Measurements from ENCODE around the gene AKAP10.
"Not testable (repeated sequence)": the region's sequence is repeated elsewhere in the genome, so short reads cannot be mapped to it uniquely, and the experiment has no call there.

AKAP10 gene

GRCh38 chr17:19975601-19976000 is 2.0 kb downstream of the AKAP10 start:
- Histone ChIP-seq H3K9me3 (ENCODE audit: insufficient read depth, low read depth, low read length) (peaks cover 9% of the 10 kb centered on the region; the same call in 1 of the 2 replicates), H3K27me3 (ENCODE audit: insufficient read depth, low read length) (no peaks in the 10 kb centered on the region), H3K9ac (ENCODE audit: low read depth, low read length) (no peak overlapping the region), H3K4me1 (ENCODE audit: insufficient read depth, low read length) (peaks cover 10% of the 10 kb centered on the region; the same call in 1 of the 2 replicates), H3K4me3 (ENCODE audit: low read length) (no peak overlapping the region), H3K27ac (ENCODE audit: low read depth, low read length) (no peak overlapping the region), H3K36me3 (ENCODE audit: insufficient read depth, low read length) (peaks cover 24% of the 10 kb centered on the region)
- WGBS = 96% methylated on average over 3 of the region's 3 CpGs

- 96% methylated on average over 1 of the region's 2 CpGs for WGBS
- no peak overlapping the region for H3K9ac ChIP-seq (ENCODE audit: low read depth, low read length)
- H3K4me3 ChIP-seq (ENCODE audit: low read length) = no peak overlapping the region
- no peak overlapping the region for H3K27ac ChIP-seq (ENCODE audit: low read depth, low read length)
- H3K4me1 ChIP-seq (ENCODE audit: insufficient read depth, low read length) = peaks cover 7% of the 10 kb centered on the region; the same call in 1 of the 2 replicates
- peaks cover 48% of the 10 kb centered on the region for H3K36me3 ChIP-seq (ENCODE audit: insufficient read depth, low read length)
- H3K9me3 ChIP-seq (ENCODE audit: insufficient read depth, low read depth, low read length) = no peaks in the 10 kb centered on the region
- no peaks in the 10 kb centered on the region for H3K27me3 ChIP-seq (ENCODE audit: insufficient read depth, low read length)
Measured at GRCh38 chr17:19973156-19973555, 4.5 kb downstream of the AKAP10 start.

- WGBS = 93% methylated on average over 1 of the region's 2 CpGs
- H3K36me3 ChIP-seq (ENCODE audit: insufficient read depth, low read length) = peaks cover 84% of the 10 kb centered on the region
- not testable (repeated sequence) for H3K9me3 ChIP-seq (ENCODE audit: insufficient read depth, low read depth, low read length)
Measured at GRCh38 chr17:19962954-19963353, 14.7 kb downstream of the AKAP10 start.

GRCh38 chr17:19958023-19958422 is 19.6 kb downstream of the AKAP10 start:
- H3K9me3 ChIP-seq (ENCODE audit: insufficient read depth, low read depth, low read length) = no peaks in the 10 kb centered on the region
- peak overlapping the region; percentile 17; the same call in 1 of the 2 replicates for H3K4me3 ChIP-seq (ENCODE audit: low read length)
- H3K27ac ChIP-seq (ENCODE audit: low read depth, low read length) = peak overlapping the region; percentile 93
- H3K36me3 ChIP-seq (ENCODE audit: insufficient read depth, low read length) = peaks cover 85% of the 10 kb centered on the region
- H3K4me1 ChIP-seq (ENCODE audit: insufficient read depth, low read length) = peaks cover 12% of the 10 kb centered on the region
- H3K9ac ChIP-seq (ENCODE audit: low read depth, low read length) = peak overlapping the region; percentile 69; the same call in 1 of the 2 replicates
- no peaks in the 10 kb centered on the region for H3K27me3 ChIP-seq (ENCODE audit: insufficient read depth, low read length)
- 58% methylated on average over 5 of the region's 5 CpGs for WGBS

More at GRCh38 chr17:19962954-19963353, 14.7 kb downstream of the AKAP10 start:
- H3K9ac ChIP-seq (ENCODE audit: low read depth, low read length); H3K4me3 ChIP-seq (ENCODE audit: low read length); H3K4me1 ChIP-seq (ENCODE audit: insufficient read depth, low read length); H3K27ac ChIP-seq (ENCODE audit: low read depth, low read length); H3K27me3 ChIP-seq (ENCODE audit: insufficient read depth, low read length): not testable (repeated sequence)

DNA sequence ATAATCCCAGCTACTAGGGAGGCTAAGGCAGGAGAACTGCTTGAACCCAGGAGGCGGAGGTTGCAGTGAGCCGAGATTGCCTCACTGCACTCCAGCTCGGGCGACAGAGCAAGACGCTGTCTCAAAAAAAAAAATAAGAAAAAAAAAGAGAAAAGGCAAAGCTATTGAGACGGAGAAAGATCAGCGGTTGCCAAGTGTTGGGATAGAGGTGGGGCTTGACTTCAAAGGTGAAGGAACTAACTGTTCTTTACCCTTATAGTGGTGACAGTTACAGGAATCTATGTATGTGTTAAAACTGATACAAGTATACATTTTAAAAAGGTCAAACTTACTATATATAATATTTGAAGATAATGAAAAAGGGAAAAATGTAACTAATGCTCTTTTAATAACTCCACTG is 22.5 kb downstream of the AKAP10 start:
- H3K9me3 ChIP-seq (ENCODE audit: insufficient read depth, low read depth, low read length) = peaks cover 4% of the 10 kb centered on the region; the same call in 1 of the 2 replicates
- no peak overlapping the region for H3K9ac ChIP-seq (ENCODE audit: low read depth, low read length)
- H3K27ac ChIP-seq (ENCODE audit: low read depth, low read length) = no peak overlapping the region
- H3K27me3 ChIP-seq (ENCODE audit: insufficient read depth, low read length) = no peaks in the 10 kb centered on the region
- 98% methylated on average over 7 of the region's 7 CpGs for WGBS
- H3K4me1 ChIP-seq (ENCODE audit: insufficient read depth, low read length) = peaks cover 12% of the 10 kb centered on the region
- H3K4me3 ChIP-seq (ENCODE audit: low read length) = no peak overlapping the region
- peaks cover 66% of the 10 kb centered on the region for H3K36me3 ChIP-seq (ENCODE audit: insufficient read depth, low read length)

GRCh38 chr17:19951411-19951810 is 26.2 kb downstream of the AKAP10 start:
- H3K9ac ChIP-seq (ENCODE audit: low read depth, low read length); H3K4me1 ChIP-seq (ENCODE audit: insufficient read depth, low read length); H3K4me3 ChIP-seq (ENCODE audit: low read length); H3K27ac ChIP-seq (ENCODE audit: low read depth, low read length); H3K9me3 ChIP-seq (ENCODE audit: insufficient read depth, low read depth, low read length); H3K27me3 ChIP-seq (ENCODE audit: insufficient read depth, low read length): not testable (repeated sequence)
- peaks cover 50% of the 10 kb centered on the region for H3K36me3 ChIP-seq (ENCODE audit: insufficient read depth, low read length)
- 90% methylated on average over 1 of the region's 5 CpGs for WGBS

DNA sequence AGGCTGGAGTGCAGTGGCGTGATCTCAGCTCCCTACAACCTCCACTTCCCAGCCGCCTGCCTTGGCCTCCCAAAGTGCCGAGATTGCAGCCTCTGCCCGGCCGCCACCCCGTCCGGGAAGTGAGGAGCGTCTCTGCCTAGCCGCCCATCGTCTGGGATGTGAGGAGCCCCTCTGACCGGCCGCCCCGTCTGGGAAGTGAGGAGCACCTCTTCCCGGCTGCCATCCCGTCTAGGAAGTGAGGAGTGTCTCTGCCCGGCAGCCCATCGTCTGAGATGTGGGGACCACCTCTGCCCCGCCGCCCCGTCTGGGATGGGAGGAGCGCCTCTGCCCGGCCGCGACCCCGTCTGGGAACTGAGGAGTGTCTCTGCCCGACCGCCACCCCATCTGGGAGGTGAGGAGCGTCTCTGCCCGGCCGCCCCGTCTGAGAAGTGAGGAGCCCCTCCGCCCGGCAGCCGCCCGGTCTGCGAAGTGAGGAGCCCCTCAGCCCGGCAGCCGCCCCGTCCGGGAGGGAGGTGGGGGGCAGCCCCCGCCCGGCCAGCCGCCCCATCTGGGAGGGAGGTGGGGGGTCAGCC is 26.9 kb downstream of the AKAP10 start:
- H3K27ac ChIP-seq (ENCODE audit: low read depth, low read length); H3K9me3 ChIP-seq (ENCODE audit: insufficient read depth, low read depth, low read length); H3K4me3 ChIP-seq (ENCODE audit: low read length); H3K27me3 ChIP-seq (ENCODE audit: insufficient read depth, low read length); H3K4me1 ChIP-seq (ENCODE audit: insufficient read depth, low read length); H3K9ac ChIP-seq (ENCODE audit: low read depth, low read length): not testable (repeated sequence)
- H3K36me3 ChIP-seq (ENCODE audit: insufficient read depth, low read length) = peaks cover 48% of the 10 kb centered on the region
- WGBS = 97% methylated on average over 40 of the region's 43 CpGs

GRCh38 chr17:19948116-19948943 is 29.3 kb downstream of the AKAP10 start:
- H3K9me3 ChIP-seq (ENCODE audit: insufficient read depth, low read depth, low read length) = peaks cover 4% of the 10 kb centered on the region; the same call in 1 of the 2 replicates
- no peaks in the 10 kb centered on the region for H3K27me3 ChIP-seq (ENCODE audit: insufficient read depth, low read length)
- H3K4me3 ChIP-seq (ENCODE audit: low read length) = no peak overlapping the region
- peaks cover 49% of the 10 kb centered on the region for H3K36me3 ChIP-seq (ENCODE audit: insufficient read depth, low read length)
- no peak overlapping the region for H3K27ac ChIP-seq (ENCODE audit: low read depth, low read length)
- WGBS = 74% methylated on average over 10 of the region's 10 CpGs
- H3K4me1 ChIP-seq (ENCODE audit: insufficient read depth, low read length) = peaks cover 9% of the 10 kb centered on the region
- no peak overlapping the region for H3K9ac ChIP-seq (ENCODE audit: low read depth, low read length)

DNA sequence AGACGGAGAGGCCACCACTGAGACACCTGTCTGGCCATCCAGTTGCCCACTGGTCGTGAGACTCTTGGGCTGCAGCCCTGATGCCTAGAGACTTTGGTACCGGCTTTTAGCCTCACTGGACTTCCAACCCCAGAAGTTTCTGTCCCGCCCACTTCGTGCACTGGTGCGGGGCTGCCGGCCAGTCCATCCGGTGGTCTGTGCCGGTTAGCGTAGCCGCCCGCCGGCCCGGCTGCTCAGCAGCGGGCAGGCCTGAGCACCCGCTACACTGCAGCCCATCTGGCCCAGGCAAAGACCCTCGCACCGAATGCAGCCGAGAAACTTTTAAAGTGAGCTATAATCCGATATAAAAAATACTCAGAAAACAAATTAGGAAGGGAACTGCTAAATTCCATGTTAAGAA is 30.7 kb downstream of the AKAP10 start:
- no peak overlapping the region for H3K4me3 ChIP-seq (ENCODE audit: low read length)
- no peak overlapping the region for H3K9ac ChIP-seq (ENCODE audit: low read depth, low read length)
- peaks cover 18% of the 10 kb centered on the region for H3K4me1 ChIP-seq (ENCODE audit: insufficient read depth, low read length)
- no peaks in the 10 kb centered on the region for H3K9me3 ChIP-seq (ENCODE audit: insufficient read depth, low read depth, low read length)
- H3K27me3 ChIP-seq (ENCODE audit: insufficient read depth, low read length) = no peaks in the 10 kb centered on the region
- no peak overlapping the region for H3K27ac ChIP-seq (ENCODE audit: low read depth, low read length)
- 92% methylated on average over 20 of the region's 20 CpGs for WGBS
- peaks cover 50% of the 10 kb centered on the region for H3K36me3 ChIP-seq (ENCODE audit: insufficient read depth, low read length)

DNA sequence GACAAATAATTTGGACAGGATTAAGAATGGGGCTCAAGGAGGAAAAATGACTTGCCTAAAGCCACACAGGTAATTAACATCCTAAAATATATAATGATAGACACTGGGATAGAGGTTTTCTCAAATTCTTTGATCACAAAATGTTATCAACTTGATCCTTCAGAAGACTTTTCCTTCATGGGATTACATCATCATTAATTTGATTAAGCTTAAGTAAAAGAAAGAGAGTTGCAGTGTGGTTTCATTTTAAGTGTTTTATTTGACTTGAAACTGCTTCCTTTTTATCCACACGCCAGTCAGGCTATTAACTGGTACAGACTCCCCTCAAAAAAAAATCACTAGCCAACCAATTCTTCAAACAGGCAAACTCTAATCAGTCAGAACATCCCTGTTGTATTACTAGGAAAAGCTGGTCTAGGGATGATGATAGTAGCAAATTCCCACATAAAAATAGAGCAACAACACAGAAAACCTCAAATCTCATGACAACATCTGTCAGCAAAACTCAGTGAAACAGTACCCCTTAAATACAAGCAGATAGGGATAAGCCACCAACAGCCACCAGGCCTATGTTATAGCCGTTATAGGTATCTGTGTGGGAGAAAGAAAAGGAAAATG is 32.5 kb downstream of the AKAP10 start:
- H3K4me3 ChIP-seq (ENCODE audit: low read length) = no peak overlapping the region
- H3K9me3 ChIP-seq (ENCODE audit: insufficient read depth, low read depth, low read length) = no peaks in the 10 kb centered on the region
- no peaks in the 10 kb centered on the region for H3K27me3 ChIP-seq (ENCODE audit: insufficient read depth, low read length)
- H3K4me1 ChIP-seq (ENCODE audit: insufficient read depth, low read length) = peaks cover 30% of the 10 kb centered on the region
- WGBS = 90% methylated on average over 2 of the region's 2 CpGs
- H3K27ac ChIP-seq (ENCODE audit: low read depth, low read length) = no peak overlapping the region
- peaks cover 68% of the 10 kb centered on the region for H3K36me3 ChIP-seq (ENCODE audit: insufficient read depth, low read length)
- no peak overlapping the region for H3K9ac ChIP-seq (ENCODE audit: low read depth, low read length)

DNA sequence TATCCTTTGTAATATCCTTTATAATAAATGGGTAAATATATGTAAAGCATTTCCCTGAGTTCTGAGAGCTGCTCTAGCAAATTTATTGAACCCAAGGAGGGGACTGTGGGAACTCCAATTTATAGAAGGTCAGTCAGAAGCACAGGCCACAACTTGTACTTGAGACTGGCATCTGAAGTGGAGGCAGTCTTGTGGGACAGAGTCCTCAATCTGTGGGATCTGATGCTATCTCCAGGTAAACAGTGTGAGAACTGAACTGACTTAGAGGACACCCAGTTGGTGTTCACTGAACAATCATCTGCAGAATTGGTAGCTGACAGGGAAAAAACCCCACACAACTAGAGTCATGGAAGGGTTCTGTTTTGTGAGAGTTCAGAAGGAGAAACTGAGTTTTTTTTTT is 34.0 kb downstream of the AKAP10 start:
- H3K9me3 ChIP-seq (ENCODE audit: insufficient read depth, low read depth, low read length) = no peaks in the 10 kb centered on the region
- H3K9ac ChIP-seq (ENCODE audit: low read depth, low read length) = no peak overlapping the region
- peaks cover 83% of the 10 kb centered on the region for H3K36me3 ChIP-seq (ENCODE audit: insufficient read depth, low read length)
- H3K27me3 ChIP-seq (ENCODE audit: insufficient read depth, low read length) = no peaks in the 10 kb centered on the region
- H3K4me3 ChIP-seq (ENCODE audit: low read length) = no peak overlapping the region
- H3K27ac ChIP-seq (ENCODE audit: low read depth, low read length) = no peak overlapping the region
- H3K4me1 ChIP-seq (ENCODE audit: insufficient read depth, low read length) = peaks cover 26% of the 10 kb centered on the region

Data from HUES64 (cell line).